Bronchial epithelial cell (primary cell): ENCODE measurements around the gene SH2D4B. TPM values are rescaled to one million over a fixed set of nuclear protein-coding genes. Genes with fewer than 3 reads are reported as not detected.
A peak's percentile ranks its signal among the peaks of the same experiment; 100 is the strongest.

Experiments
- DNase-seq: peaks from one replicate; pipeline ENCODE4 v3.0.0-alpha.2; 2010; ENCODE audit warnings: low read depth
- FAIRE-seq: peaks from 2 replicates; lab custom pipeline; 2011; peaks lifted over from hg19 to GRCh38; lab: Jason Lieb, UNC
- H3K27me3 ChIP-seq: 2 replicates; pipeline ENCODE4 v1.5.1; 2011; ENCODE audit warnings: low read length; ENCODE audit not compliant: control insufficient read depth, insufficient read depth
- H3K36me3 ChIP-seq: 2 replicates; pipeline ENCODE4 v1.5.1; 2011; ENCODE audit warnings: low read length; ENCODE audit not compliant: control insufficient read depth, insufficient read depth
- H3K4me3 ChIP-seq: 2 replicates; pipeline ENCODE4 v1.5.1; 2011; ENCODE audit warnings: mild to moderate bottlenecking, low read depth, low read length, control low read depth
- total RNA-seq: library from RNA; depleted of rRNA; stranded (reverse); fragments of >200 nt; gene quantifications from 2 replicates; pipeline ENCODE4 v1.2.1, GENCODE V29; 2014
- TF ChIP-seq, protein P1 (sequence below): IDR thresholded peaks from 2 replicates; pipeline ENCODE4 v1.5.1; 2011; ENCODE audit warnings: mild to moderate bottlenecking, moderate library complexity, low read length, control low read depth, inconsistent platforms; ENCODE audit not compliant: insufficient read depth, severe bottlenecking

Gene SH2D4B
- total RNA-seq, 1 donor from 2014 or later, result under 0.01 TPM

DNA sequence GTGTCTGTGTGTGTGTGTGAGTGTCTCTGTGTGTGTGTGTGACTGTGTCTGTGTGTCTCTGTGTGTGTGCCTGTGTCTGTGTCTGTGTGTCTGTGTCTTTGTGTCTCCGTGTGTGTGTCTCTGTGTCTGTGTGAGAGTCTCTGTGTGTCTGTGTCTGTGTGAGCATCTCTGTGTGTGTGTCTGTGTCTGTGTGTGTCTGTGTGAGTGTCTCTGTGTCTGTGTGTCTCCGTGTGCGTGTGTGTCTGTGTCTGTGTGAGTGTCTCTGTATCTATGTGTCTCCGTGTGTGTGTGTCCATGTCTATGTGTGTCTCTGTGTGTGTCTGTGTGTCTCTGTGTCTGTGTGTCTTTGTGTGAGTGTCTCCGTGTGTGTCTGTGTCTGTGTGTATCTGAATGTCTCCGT lies 120.4 kb downstream of the SH2D4B start:
- H3K36me3 ChIP-seq, result no peaks in the 10 kb centered on the region
- DNase-seq (no peak), FAIRE-seq (no peak)
- no peaks in the 10 kb centered on the region for H3K27me3 ChIP-seq
- TF ChIP-seq, protein P1, sequence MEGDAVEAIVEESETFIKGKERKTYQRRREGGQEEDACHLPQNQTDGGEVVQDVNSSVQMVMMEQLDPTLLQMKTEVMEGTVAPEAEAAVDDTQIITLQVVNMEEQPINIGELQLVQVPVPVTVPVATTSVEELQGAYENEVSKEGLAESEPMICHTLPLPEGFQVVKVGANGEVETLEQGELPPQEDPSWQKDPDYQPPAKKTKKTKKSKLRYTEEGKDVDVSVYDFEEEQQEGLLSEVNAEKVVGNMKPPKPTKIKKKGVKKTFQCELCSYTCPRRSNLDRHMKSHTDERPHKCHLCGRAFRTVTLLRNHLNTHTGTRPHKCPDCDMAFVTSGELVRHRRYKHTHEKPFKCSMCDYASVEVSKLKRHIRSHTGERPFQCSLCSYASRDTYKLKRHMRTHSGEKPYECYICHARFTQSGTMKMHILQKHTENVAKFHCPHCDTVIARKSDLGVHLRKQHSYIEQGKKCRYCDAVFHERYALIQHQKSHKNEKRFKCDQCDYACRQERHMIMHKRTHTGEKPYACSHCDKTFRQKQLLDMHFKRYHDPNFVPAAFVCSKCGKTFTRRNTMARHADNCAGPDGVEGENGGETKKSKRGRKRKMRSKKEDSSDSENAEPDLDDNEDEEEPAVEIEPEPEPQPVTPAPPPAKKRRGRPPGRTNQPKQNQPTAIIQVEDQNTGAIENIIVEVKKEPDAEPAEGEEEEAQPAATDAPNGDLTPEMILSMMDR, result no peak
- H3K4me3 ChIP-seq, result no peak overlapping the region

DNA sequence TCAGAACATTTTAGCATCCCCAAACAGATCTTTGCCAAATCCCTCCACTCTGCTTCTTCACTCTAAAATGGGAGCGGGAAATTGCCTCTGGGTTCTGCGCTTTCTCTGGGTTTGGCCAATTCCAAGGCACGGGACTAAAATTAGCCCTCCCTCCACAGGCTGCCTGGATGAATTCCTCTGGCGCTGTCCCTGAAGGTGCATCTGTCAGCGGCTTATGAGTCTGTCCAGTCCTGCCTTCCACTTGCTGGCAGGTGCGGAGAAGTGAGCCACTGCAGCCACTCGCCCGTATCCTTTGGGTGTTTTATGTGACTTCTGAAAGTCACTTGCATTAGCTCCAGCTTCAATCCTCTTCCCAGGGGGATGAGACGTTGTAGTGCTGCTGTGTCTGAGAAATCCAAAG lies 121.6 kb downstream of the SH2D4B start:
- DNase-seq (no peak), FAIRE-seq (no peak)
- Histone ChIP-seq H3K36me3 (no peaks in the 10 kb centered on the region), H3K27me3 (no peaks in the 10 kb centered on the region), H3K4me3 (no peak overlapping the region)
- TF ChIP-seq, protein P1, result no peak

DNA sequence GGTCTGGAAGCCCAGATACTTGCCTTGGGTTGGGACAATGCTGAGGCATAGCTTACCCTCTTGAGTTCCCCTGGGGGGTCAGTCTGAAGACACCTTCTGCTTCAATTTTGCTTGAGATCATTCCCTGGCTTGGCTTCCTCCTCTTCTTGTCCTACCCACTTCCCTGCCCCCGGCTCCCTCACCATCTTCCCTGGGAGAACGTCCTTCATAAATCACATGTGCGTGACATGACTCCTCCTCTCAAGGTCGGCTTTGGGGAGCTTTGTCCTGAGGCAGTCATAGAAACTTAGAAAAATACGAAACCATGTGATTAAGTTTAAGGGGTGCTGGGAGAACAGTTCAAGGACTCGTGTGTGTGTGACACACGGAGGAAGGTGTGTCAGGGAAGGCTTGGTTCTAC lies 122.6 kb downstream of the SH2D4B start:
- H3K4me3 ChIP-seq, result no peak overlapping the region
- H3K36me3 ChIP-seq, result no peaks in the 10 kb centered on the region
- no peak for FAIRE-seq
- H3K27me3 ChIP-seq, result no peaks in the 10 kb centered on the region
- DNase-seq, result no peak
- TF ChIP-seq, protein P1, result no peak

DNA sequence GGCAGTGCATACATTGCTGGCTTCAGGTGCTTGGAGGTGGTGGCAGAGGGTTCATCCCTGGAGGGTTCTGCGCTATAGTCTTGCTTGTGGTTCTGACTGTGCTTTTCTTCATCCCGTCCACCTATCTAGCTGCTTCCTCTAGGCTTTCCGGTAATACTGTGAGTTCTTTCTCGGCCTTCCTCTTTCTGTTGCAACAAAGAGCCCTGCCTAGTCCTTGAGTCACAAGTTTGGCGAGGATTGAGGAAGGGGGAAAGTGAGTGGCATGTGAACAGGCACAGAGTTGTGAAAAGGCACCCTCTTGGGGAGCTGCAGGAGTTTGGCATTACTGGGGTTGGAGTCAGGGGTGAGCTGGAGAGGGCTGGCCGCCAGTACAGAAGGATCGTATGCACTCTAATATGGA lies 123.0 kb downstream of the SH2D4B start:
- TF ChIP-seq, protein P1, result no peak
- no peak overlapping the region for H3K4me3 ChIP-seq
- DNase-seq, result no peak
- no peaks in the 10 kb centered on the region for H3K27me3 ChIP-seq
- FAIRE-seq, result no peak
- H3K36me3 ChIP-seq, result no peaks in the 10 kb centered on the region

DNA sequence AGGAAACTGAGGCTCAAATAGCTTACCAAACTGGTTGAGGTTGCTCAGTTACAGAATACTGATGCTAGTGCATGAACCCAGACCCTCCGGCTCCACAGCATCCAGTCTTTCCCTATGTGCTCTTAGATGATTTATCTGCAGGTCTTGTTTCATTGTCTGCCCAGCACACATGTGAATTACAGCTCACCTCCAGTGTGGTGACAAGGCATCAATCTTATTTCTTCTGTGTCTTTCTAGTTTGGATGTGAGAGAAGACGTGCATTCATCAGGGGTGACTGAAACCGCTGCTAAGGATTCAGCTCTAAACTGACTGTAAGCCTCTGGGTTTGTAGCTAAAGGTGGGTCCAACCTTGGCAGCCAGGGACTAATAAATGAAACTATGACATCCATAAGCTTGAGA lies 123.8 kb downstream of the SH2D4B start:
- Histone ChIP-seq H3K27me3 (no peaks in the 10 kb centered on the region), H3K4me3 (no peak overlapping the region), H3K36me3 (no peaks in the 10 kb centered on the region)
- no peak for FAIRE-seq
- no peak for DNase-seq
- TF ChIP-seq, protein P1, result no peak

DNA sequence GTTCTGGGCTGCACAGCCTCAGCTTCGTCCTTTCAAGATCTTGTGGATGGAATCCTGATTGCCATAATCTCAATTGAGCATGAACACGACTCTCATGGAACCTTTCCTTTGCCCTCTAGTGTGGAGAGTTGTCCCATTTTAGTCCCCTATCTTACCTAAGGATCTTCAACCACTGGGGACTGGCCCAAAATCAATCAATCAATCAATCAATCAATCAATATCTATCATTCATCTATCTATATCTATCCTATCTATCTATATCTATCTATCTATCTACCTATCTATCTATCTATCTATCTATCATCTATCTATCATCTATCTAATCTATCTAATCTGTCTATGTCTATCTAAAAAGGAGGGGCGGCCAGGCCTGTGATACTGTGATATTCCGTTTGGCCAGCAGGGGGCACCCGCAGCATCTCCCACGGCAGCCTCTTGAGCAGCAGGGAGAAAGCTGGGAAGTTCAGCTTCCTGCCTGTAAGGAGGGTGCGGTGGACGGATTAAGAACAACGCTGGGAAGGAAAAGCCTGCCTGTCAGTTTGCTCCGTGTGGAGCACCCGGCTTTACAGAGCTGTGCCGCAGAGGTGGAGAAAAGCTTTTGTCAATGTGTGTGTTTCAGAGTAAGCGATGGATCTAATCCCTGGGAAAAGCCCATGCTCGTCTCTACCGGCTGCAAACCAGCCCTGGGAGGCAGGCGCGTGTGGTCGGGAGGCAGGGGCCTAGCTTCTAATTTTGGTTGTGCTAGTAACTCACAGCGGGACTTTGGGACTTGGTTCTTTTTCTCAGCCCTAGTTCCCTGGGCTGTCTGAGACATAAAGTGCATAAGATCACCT lies 124.9 kb downstream of the SH2D4B start:
- Histone ChIP-seq H3K4me3 (no peak overlapping the region), H3K36me3 (no peaks in the 10 kb centered on the region), H3K27me3 (no peaks in the 10 kb centered on the region)
- no peak for FAIRE-seq
- TF ChIP-seq, protein P1, result peak; percentile 75
- DNase-seq, result peak; percentile 67
